ENCODE measurements around the gene DTWD1.

- TF ChIP-seq EZH2 (IDR thresholded peaks at IDR 0.05; ENCODE audit: low read depth) (no peak), CTCF (conservative IDR thresholded peaks at IDR 0.05) (no peak)
These were observed 558 bp downstream of the DTWD1 start for GRCh38 chr15:49621401-49621811.
